ENCODE measurements around the gene ONECUT3.

Gene ONECUT3

GRCh38 chr19:1806184-1807029 lies 53.1 kb downstream of the ONECUT3 start:
- no peak overlapping the region for H4K12ac ChIP-seq (ENCODE audit: low read depth, low read length)
- H2BK5ac ChIP-seq (ENCODE audit: low read depth, low read length, poor library complexity): no peak overlapping the region
- H3K79me1 ChIP-seq (ENCODE audit: low read length): no peaks in the 10 kb centered on the region
- H3K4ac ChIP-seq (ENCODE audit: low read depth, low read length): no peak overlapping the region
- H4K91ac ChIP-seq (ENCODE audit: low read depth, low read length): no peak overlapping the region
- H3K79me2 ChIP-seq (ENCODE audit: control insufficient read depth, insufficient read depth, low read length, poor library complexity): no peaks in the 10 kb centered on the region
- H2AK5ac ChIP-seq (ENCODE audit: low read length): no peak overlapping the region
- H2BK120ac ChIP-seq (ENCODE audit: insufficient read depth, low read length, poor library complexity): no peak overlapping the region
- no peak overlapping the region for H3K23ac ChIP-seq (ENCODE audit: low read length)
- H3K4me1 ChIP-seq (ENCODE audit: control insufficient read depth in 1 of 2, insufficient read depth in 2 of 2, low read length in 2 of 2): no peaks in the 10 kb centered on the region
- no peak overlapping the region for H3K27ac ChIP-seq (ENCODE audit: low read depth, low read length)
- H3K36me3 ChIP-seq (ENCODE audit: control insufficient read depth in 1 of 2, insufficient read depth in 2 of 2, low read length in 2 of 2): no peaks in the 10 kb centered on the region
- no peaks in the 10 kb centered on the region for H3K27me3 ChIP-seq (ENCODE audit: insufficient read depth, low read length)
- H3K4me2 ChIP-seq (ENCODE audit: low read length): no peak overlapping the region
- H3K14ac ChIP-seq (ENCODE audit: low read length): no peak overlapping the region
- H4K8ac ChIP-seq (ENCODE audit: low read depth, low read length): no peak overlapping the region
- H3K9ac ChIP-seq (ENCODE audit: low read length): peak overlapping the region; percentile 5
- no CpG with 5 or more reads among the region's 45 CpGs for WGBS (ENCODE audit: extremely low coverage, insufficient coverage, insufficient read length)
- H3K4me3 ChIP-seq (ENCODE audit: low read depth, low read length): no peak overlapping the region
- H3K18ac ChIP-seq (ENCODE audit: low read length): no peak overlapping the region
- H2BK12ac ChIP-seq (ENCODE audit: low read length): no peak overlapping the region
- no peaks in the 10 kb centered on the region for H3K9me3 ChIP-seq (ENCODE audit: insufficient read depth, low read depth, low read length)
- H2AFZ ChIP-seq (ENCODE audit: insufficient read depth, low read length, poor library complexity): no peak overlapping the region
- no peak for DNase-seq

- Histone ChIP-seq H2AK5ac (ENCODE audit: low read length) (no peak overlapping the region), H4K12ac (ENCODE audit: low read depth, low read length) (no peak overlapping the region), H3K27ac (ENCODE audit: low read depth, low read length) (no peak overlapping the region), H3K9ac (ENCODE audit: low read length) (no peak overlapping the region), H3K79me2 (ENCODE audit: control insufficient read depth, insufficient read depth, low read length, poor library complexity) (no peaks in the 10 kb centered on the region), H2BK12ac (ENCODE audit: low read length) (no peak overlapping the region), H3K9me3 (ENCODE audit: insufficient read depth, low read depth, low read length) (no peaks in the 10 kb centered on the region), H3K4me2 (ENCODE audit: low read length) (no peak overlapping the region), H3K79me1 (ENCODE audit: low read length) (no peaks in the 10 kb centered on the region), H3K18ac (ENCODE audit: low read length) (no peak overlapping the region), H2BK120ac (ENCODE audit: insufficient read depth, low read length, poor library complexity) (no peak overlapping the region), H4K91ac (ENCODE audit: low read depth, low read length) (no peak overlapping the region), H3K14ac (ENCODE audit: low read length) (no peak overlapping the region), H3K4me1 (ENCODE audit: control insufficient read depth in 1 of 2, insufficient read depth in 2 of 2, low read length in 2 of 2) (peaks cover 0 to 4% of the 10 kb centered on the region in 2 experiments), H3K4ac (ENCODE audit: low read depth, low read length) (no peak overlapping the region), H2AFZ (ENCODE audit: insufficient read depth, low read length, poor library complexity) (no peak overlapping the region), H2BK5ac (ENCODE audit: low read depth, low read length, poor library complexity) (no peak overlapping the region), H3K23ac (ENCODE audit: low read length) (no peak overlapping the region), H3K4me3 (ENCODE audit: low read depth, low read length) (no peak overlapping the region), H3K36me3 (ENCODE audit: control insufficient read depth in 1 of 2, insufficient read depth in 2 of 2, low read length in 2 of 2) (no peaks in the 10 kb centered on the region), H4K8ac (ENCODE audit: low read depth, low read length) (no peak overlapping the region), H3K27me3 (ENCODE audit: insufficient read depth, low read length) (no peaks in the 10 kb centered on the region)
- no CpG with 5 or more reads among the region's 28 CpGs for WGBS (ENCODE audit: extremely low coverage, insufficient coverage, insufficient read length)
- DNase-seq: no peak
These were observed 53.9 kb downstream of the ONECUT3 start for GRCh38 chr19:1807030-1807694.

GRCh38 chr19:1807695-1808394 lies 54.5 kb downstream of the ONECUT3 start:
- WGBS (ENCODE audit: extremely low coverage, insufficient coverage, insufficient read length): no CpG with 5 or more reads among the region's 30 CpGs
- Histone ChIP-seq H3K9me3 (ENCODE audit: insufficient read depth, low read depth, low read length) (no peaks in the 10 kb centered on the region), H4K8ac (ENCODE audit: low read depth, low read length) (no peak overlapping the region), H2AK5ac (ENCODE audit: low read length) (no peak overlapping the region), H4K91ac (ENCODE audit: low read depth, low read length) (no peak overlapping the region), H3K27me3 (ENCODE audit: insufficient read depth, low read length) (no peaks in the 10 kb centered on the region), H2BK5ac (ENCODE audit: low read depth, low read length, poor library complexity) (no peak overlapping the region), H3K18ac (ENCODE audit: low read length) (no peak overlapping the region), H2AFZ (ENCODE audit: insufficient read depth, low read length, poor library complexity) (no peak overlapping the region), H3K23ac (ENCODE audit: low read length) (no peak overlapping the region), H3K36me3 (ENCODE audit: control insufficient read depth in 1 of 2, insufficient read depth in 2 of 2, low read length in 2 of 2) (no peaks in the 10 kb centered on the region), H4K12ac (ENCODE audit: low read depth, low read length) (no peak overlapping the region), H3K4me1 (ENCODE audit: control insufficient read depth in 1 of 2, insufficient read depth in 2 of 2, low read length in 2 of 2) (peaks cover 0 to 9% of the 10 kb centered on the region in 2 experiments), H3K4me2 (ENCODE audit: low read length) (no peak overlapping the region), H3K79me2 (ENCODE audit: control insufficient read depth, insufficient read depth, low read length, poor library complexity) (no peaks in the 10 kb centered on the region), H3K14ac (ENCODE audit: low read length) (no peak overlapping the region), H3K4me3 (ENCODE audit: low read depth, low read length) (no peak overlapping the region), H2BK120ac (ENCODE audit: insufficient read depth, low read length, poor library complexity) (no peak overlapping the region), H2BK12ac (ENCODE audit: low read length) (no peak overlapping the region), H3K27ac (ENCODE audit: low read depth, low read length) (no peak overlapping the region), H3K9ac (ENCODE audit: low read length) (no peak overlapping the region), H3K79me1 (ENCODE audit: low read length) (no peaks in the 10 kb centered on the region), H3K4ac (ENCODE audit: low read depth, low read length) (no peak overlapping the region)
- DNase-seq: peak; percentile 7 to 45

- Histone ChIP-seq H3K18ac (ENCODE audit: low read length) (no peak overlapping the region), H4K91ac (ENCODE audit: low read depth, low read length) (no peak overlapping the region), H4K12ac (ENCODE audit: low read depth, low read length) (no peak overlapping the region), H3K9ac (ENCODE audit: low read length) (no peak overlapping the region), H3K4me3 (ENCODE audit: low read depth, low read length) (no peak overlapping the region), H2BK120ac (ENCODE audit: insufficient read depth, low read length, poor library complexity) (no peak overlapping the region), H3K79me1 (ENCODE audit: low read length) (no peaks in the 10 kb centered on the region), H2AK5ac (ENCODE audit: low read length) (no peak overlapping the region), H3K14ac (ENCODE audit: low read length) (no peak overlapping the region), H2BK12ac (ENCODE audit: low read length) (no peak overlapping the region), H3K79me2 (ENCODE audit: control insufficient read depth, insufficient read depth, low read length, poor library complexity) (no peaks in the 10 kb centered on the region), H3K4me1 (ENCODE audit: control insufficient read depth in 1 of 2, insufficient read depth in 2 of 2, low read length in 2 of 2) (peaks cover 0 to 14% of the 10 kb centered on the region in 2 experiments), H2AFZ (ENCODE audit: insufficient read depth, low read length, poor library complexity) (no peak overlapping the region), H2BK5ac (ENCODE audit: low read depth, low read length, poor library complexity) (no peak overlapping the region), H3K27me3 (ENCODE audit: insufficient read depth, low read length) (no peaks in the 10 kb centered on the region), H3K4ac (ENCODE audit: low read depth, low read length) (no peak overlapping the region), H3K4me2 (ENCODE audit: low read length) (no peak overlapping the region), H3K36me3 (ENCODE audit: control insufficient read depth in 1 of 2, insufficient read depth in 2 of 2, low read length in 2 of 2) (no peaks in the 10 kb centered on the region), H3K27ac (ENCODE audit: low read depth, low read length) (no peak overlapping the region), H3K9me3 (ENCODE audit: insufficient read depth, low read depth, low read length) (no peaks in the 10 kb centered on the region), H3K23ac (ENCODE audit: low read length) (no peak overlapping the region), H4K8ac (ENCODE audit: low read depth, low read length) (no peak overlapping the region)
- WGBS (ENCODE audit: extremely low coverage, insufficient coverage, insufficient read length): no CpG with 5 or more reads among the region's 2 CpGs
- DNase-seq: peak in 1 of 2 donors; percentile 17
These were observed 55.1 kb downstream of the ONECUT3 start for GRCh38 chr19:1808395-1808731.

All from trophoblast cell (in vitro differentiated cells and primary cell).